SW480 (cell line): ENCODE measurements around the gene PPP1R10.
A peak's percentile ranks its signal among the peaks of the same experiment; 100 is the strongest.

Experiments
- DNase-seq: peaks from one replicate; pipeline ENCODE4 v3.0.0-alpha.2; 2016; ENCODE audit warnings: low spot score

Gene PPP1R10

GRCh38 chr6:30598912-30599624 lies 18.0 kb downstream of the PPP1R10 start:
- DNase-seq = no peak

- DNase-seq = peak; percentile 64
Measured at GRCh38 chr6:30597315-30598144, 19.5 kb downstream of the PPP1R10 start.

GRCh38 chr6:30592287-30592686 lies 24.8 kb downstream of the PPP1R10 start:
- no peak for DNase-seq

GRCh38 chr6:30591008-30591407 lies 26.0 kb downstream of the PPP1R10 start:
- no peak for DNase-seq

- DNase-seq = no peak
Measured at GRCh38 chr6:30590509-30590908, 26.5 kb downstream of the PPP1R10 start.

- DNase-seq = no peak
Measured at GRCh38 chr6:30589754-30590358, 27.2 kb downstream of the PPP1R10 start.

- DNase-seq = no peak
Measured at GRCh38 chr6:30583921-30584320, 33.1 kb downstream of the PPP1R10 start.

- no peak for DNase-seq
Measured at GRCh38 chr6:30578051-30578450, 39.0 kb downstream of the PPP1R10 start.

GRCh38 chr6:30573113-30573512 lies 43.9 kb downstream of the PPP1R10 start:
- DNase-seq = no peak

- DNase-seq = no peak
Measured at GRCh38 chr6:30572148-30572547, 44.9 kb downstream of the PPP1R10 start.

GRCh38 chr6:30571762-30572082 lies 45.3 kb downstream of the PPP1R10 start:
- DNase-seq = no peak

- DNase-seq = peak; percentile 88
Measured at GRCh38 chr6:30571075-30571761, 45.8 kb downstream of the PPP1R10 start, which contains the start of gene ABCF1. TSS of gene ABCF1 (plus strand) at chr6:30571442. CDS start at chr6:30571488, 46 bp downstream.

- DNase-seq = peak; percentile 16
Measured at GRCh38 chr6:30570740-30571074, 46.3 kb downstream of the PPP1R10 start.

GRCh38 chr6:30570263-30570662 lies 46.8 kb downstream of the PPP1R10 start:
- no peak for DNase-seq

- no peak for DNase-seq
Measured at GRCh38 chr6:30568245-30568644, 48.8 kb downstream of the PPP1R10 start.

GRCh38 chr6:30565772-30566171 lies 51.3 kb downstream of the PPP1R10 start:
- no peak for DNase-seq

- no peak for DNase-seq
Measured at GRCh38 chr6:30564114-30564513, 52.9 kb downstream of the PPP1R10 start.

GRCh38 chr6:30562470-30563425 lies 54.3 kb downstream of the PPP1R10 start:
- no peak for DNase-seq

GRCh38 chr6:30560930-30561329 lies 56.1 kb downstream of the PPP1R10 start:
- no peak for DNase-seq

GRCh38 chr6:30557683-30557981 lies 59.4 kb downstream of the PPP1R10 start:
- DNase-seq = no peak

GRCh38 chr6:30556906-30557682 lies 59.9 kb downstream of the PPP1R10 start, which contains the start of gene PRR3:
TSS of gene PRR3 (plus strand) at chr6:30557295. CDS start at chr6:30557345, 50 bp downstream.
- peak; percentile 88 for DNase-seq
